DLD1 (cell line): Measurements from ENCODE around the gene PTPRN2.

Experiments
- in situ Hi-C: cut with HindIII; loops from 2 replicates; pipeline ENCODE4 v1.10.0; 2017; ENCODE audit warnings: low sequenced_read_pairs

The PTPRN2 gene

DNA sequence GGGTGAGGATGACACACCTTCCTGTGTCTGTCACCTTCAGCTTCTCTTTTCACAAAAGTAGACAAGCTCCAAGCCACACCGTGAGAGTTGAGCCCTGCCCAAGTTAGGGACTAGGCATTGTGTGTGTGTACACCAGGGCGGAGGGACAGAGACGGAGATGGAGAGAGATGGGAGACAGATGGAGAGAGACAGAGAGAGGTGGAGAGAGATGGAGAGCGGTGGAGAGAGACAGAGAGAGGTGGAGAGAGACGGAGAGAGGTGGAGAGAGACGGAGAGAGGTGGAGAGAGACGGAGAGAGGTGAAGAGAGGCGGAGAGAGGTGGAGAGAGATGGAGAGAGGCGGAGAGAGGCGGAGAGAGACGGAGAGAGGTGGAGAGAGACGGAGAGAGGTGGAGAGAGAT lies 1043.8 kb downstream of the PTPRN2 start:
- in situ Hi-C loops, result no loop called here

DNA sequence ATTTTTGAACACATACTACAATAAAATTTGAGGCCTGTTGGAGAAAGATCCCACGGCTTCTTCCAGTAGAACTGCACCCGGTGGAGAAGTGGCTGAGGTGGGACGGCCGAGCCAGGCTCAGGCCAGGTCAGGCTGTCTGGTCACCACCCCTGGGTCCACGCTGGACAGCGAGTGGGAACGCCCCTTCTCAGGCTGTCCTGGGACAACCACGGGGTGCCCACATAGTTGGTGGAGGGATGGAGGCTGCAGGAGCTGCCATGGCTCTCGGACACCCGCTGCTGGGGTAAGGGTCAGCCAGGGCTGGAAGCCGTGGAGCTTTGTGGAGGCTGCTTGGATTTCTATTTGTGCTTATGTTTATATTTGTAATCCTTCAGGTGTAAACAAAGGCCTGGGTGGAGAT lies 1044.3 kb downstream of the PTPRN2 start:
- in situ Hi-C loops, result no loop called here

DNA sequence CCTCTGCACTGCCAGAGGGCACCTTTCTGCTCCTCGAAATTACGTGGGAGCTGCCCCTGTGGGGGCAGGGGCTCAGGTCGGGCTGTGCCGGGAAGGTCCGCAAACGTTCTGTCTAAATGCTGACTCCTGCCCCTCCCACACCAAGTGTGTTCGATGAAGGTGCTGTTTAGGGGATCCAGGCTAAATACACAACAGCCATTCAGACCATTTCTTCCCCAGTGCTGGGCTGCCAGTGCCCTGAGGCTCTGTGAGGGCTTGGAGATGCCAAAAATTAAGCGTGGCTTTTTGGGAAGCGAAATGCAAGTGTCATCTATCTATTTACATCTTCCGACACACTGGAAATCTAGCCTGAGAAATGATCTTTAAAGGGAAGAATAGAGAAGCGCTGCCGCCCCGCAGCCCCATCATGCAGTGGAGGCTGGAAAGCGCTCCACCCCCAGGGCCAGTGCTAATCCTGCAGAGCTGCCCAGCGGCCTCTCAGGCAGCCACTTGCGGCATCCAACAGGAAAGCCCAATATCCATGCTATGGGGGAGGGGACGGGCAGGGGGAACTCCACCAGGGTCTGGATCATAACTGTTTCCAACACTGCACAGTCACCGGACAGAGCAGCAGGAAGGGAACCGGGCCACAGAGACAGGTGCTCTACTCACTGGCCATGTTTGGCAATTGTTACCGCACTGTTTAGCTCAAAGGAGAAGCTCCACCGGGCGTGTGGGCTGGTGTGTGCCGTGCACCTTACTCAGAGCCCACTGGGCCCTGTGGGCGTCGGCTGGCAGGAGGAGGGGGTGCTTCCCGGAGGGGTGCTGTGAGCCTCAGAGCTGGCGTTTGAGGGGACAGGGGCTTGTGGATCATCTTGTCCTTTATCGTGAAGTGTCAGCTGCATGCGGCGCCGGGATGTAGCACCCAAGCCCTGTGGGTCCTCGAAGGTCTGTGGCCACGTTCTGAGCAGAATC lies 1045.3 kb downstream of the PTPRN2 start:
- in situ Hi-C loops, result no loop called here

DNA sequence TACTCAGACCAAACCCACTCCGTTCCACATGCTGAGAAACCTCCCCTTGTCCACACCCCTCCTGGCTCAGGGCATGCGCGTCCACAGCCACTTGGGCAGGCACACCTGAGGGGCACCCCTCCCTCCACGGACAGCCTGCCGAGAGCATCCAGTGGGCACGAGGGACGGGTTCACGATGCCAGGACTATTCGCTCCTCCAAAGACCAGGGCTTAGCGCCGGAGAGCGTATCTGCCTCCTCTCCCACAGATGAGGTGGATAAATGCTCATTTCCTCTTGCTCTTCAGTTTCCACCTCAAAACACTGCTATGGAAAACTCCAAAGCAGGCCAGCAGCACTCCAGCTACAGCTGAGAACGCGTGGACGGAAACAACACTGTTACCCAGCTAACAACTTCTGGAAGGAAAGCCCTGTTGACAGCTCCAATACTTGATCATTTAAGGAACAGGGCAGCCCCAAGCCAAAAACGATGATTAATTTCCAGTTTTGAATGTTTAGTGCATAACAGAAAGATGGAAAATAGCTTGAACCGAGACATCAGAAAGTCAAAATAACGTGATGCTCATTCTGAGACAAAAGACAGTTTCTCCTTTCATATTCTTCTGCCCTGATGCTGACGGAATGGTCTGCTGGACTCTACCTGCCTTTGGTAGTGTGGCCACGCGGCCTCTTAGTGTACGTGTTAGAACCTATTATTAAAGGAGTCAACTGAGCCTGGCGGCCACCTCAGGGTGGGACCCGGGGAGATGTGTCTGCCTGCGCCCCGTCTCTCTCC lies 1046.1 kb downstream of the PTPRN2 start:
- in situ Hi-C loops, result no loop called here

DNA sequence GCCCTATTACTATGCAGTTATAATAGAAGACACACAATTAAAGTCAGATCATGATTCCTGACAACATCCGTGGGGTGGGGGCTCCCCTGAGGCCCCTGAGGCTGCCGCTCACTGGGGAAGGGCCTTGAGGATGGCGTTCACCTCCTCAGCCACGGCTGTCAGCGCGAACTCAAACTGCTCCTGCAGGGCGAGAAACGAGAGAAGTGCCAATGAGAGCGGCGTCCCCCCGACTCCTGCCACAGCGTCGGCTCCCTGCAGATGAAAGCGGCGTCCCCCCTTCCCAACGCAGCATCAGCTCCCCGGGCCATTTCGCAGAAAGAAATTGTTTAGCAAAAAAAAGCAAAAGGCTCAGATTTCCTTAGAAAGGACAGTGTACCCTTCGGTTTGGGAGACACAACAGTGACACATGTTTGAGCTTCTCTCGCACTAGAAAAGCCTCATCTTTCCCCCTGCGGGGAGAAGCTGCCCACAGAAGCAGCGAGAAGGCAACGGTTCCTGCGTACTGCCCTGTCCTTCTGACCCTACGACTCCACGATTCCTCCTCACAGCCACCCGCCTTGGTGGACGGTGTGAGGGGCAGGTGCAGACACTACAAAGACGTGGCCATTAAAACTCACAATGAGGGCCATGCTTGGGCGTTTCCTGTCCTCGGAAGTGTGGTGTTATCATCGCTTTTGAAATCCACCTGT lies 1046.9 kb downstream of the PTPRN2 start:
- in situ Hi-C loops, result no loop called here

DNA sequence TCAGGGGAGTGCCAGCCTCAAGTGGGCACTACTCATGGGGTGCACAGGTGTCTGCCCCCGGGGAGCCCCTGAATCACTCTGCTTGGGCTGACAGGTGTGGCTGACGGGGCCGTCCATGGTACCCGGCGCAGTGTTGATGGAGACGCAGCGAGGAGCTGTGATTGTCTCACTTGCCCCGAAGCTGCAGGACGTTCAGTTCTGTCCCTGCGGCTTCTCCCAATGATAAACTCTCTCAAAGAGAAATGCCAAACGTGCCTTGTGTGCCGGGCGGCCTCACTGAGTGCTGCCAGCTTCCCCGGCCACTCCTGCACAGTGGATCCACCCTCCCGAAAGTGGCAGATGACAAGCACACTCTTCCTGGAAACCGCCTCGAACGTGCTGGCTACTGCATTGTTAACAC lies 1047.6 kb downstream of the PTPRN2 start:
- in situ Hi-C loops, result no loop called here

DNA sequence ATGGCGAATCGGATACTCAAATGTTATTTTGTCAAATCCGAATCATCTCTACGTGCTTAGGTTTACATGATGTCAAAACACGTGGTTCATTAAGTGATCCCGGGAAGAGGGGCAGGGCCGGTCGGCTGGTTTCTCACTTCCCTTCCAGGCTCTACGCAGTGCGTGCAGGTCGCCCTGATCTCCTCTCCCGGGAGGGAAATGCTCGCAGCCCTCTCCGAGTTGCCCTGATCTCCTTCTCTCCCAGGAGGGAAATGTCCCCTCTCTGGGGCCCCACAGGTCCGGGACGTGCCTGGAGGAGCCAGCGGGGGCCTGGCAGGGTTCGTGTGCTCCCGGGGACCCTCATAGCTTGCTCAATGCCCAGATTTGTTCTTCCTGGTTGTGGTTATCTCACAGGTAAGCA lies 1048.1 kb downstream of the PTPRN2 start:
- in situ Hi-C loops, result no loop called here

DNA sequence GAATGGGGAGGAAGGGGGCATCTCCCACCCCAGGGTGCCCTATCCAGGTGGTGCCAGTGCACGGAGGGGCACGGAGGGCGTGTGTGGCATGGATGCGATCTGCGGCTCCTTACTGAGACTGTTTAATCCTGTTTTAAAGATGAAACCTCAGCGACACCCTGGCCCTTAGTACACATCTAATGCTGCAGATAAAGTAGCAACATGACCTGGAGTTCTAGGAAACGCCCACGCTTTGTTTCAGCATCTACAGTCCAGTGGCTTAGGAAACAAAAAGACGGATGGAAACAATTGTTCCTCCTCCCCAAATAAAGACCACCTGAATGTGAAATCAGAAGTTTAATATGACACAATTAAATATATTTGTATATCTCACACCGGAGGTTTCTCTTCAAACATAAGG lies 1048.9 kb downstream of the PTPRN2 start:
- in situ Hi-C loops, result no loop called here

DNA sequence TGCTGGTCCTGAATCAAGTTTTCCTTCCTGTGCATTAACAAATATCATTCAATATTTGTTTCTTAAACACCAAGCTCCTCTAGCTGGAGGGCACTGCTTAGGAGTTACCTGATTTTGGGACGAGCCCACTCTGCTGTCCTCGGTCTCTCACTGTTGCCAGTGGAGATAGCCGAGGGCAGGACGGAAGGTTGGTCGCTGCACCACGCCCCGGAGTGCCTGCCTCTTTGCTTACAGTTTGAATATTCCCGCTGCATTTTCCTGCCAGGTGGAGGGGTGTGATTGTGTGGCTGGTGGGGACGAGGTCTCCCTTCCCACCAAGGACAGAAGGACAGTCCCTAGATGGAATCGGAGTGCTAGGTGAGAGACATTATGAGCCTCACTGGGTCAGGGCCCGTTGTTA lies 1049.3 kb downstream of the PTPRN2 start:
- in situ Hi-C loops, result no loop called here

DNA sequence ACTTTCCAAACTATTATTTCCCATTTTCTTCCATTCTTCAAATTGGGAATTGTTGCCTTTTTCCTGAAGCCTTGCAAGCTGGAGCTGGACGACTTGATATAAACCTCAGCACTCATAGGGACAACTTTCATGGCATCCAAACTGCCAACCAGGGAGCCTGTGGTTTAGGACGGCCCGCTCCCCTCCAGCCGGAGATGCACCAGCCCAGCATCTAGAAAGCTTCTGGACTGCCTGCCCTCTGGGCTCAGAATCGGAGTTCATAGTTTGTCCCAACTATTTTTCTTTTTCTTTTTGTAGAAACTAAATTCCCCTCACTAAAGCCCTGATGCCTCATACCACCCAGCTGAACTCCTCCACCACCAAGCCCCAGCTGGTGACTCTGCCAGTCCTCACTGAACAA lies 1050.6 kb downstream of the PTPRN2 start:
- in situ Hi-C loops, result no loop called here

DNA sequence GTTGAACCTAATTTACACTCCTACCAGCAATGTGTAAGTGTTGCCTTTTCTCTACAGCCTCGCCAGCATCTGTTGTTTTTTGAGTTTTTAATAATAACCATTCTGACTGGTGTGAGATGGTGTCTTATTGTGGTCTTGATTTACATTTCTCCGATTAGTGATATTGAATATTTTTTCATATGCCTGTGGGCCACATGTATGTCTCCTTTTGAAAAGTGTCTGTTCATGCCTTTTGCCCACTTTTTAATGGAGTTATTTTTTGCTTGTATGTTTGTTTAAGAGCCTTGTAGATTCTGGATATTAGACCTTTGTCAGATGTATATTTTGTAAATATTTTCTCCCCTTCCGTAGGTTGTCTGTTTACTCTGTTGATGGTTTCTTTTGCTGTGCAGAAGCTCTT lies 1055.6 kb downstream of the PTPRN2 start:
- in situ Hi-C loops, result no loop called here

DNA sequence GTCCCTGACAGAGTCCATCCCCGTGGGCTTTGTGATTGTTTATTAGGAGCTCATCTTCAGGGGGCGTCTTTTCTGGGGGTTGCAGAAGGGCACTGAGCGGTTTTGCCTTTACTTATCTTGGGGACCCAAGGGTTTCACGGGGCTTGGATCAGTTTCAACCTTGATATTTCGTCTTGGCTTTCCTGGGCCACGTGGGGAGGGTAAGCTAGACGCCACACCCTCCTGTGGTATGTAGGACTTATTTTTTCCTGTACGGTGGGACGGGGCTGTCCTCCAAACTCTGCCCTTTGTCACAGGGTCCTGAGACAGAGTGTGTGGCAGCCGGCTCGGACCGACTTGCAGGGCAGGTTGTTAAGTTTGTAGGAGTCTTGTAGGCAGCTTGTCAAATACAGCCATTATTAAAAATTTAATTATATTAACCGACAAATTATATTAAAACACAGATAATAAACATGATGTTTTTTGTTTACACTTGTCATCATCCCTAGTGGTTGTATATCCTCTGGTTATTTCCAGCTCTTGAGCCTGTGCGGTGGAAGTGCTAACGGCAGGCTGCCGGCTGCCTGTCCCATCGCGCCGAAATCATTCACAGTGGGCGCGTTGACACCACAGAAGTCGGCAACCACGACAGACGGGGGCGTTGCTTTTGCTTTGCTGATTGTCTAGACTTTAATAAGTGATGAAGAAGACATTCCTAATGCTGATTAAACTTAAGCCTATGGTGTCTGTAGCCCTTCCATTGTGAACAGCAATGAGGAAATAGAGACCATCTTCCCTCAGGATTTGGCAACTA lies 1057.7 kb downstream of the PTPRN2 start:
- in situ Hi-C loops, result no loop called here

DNA sequence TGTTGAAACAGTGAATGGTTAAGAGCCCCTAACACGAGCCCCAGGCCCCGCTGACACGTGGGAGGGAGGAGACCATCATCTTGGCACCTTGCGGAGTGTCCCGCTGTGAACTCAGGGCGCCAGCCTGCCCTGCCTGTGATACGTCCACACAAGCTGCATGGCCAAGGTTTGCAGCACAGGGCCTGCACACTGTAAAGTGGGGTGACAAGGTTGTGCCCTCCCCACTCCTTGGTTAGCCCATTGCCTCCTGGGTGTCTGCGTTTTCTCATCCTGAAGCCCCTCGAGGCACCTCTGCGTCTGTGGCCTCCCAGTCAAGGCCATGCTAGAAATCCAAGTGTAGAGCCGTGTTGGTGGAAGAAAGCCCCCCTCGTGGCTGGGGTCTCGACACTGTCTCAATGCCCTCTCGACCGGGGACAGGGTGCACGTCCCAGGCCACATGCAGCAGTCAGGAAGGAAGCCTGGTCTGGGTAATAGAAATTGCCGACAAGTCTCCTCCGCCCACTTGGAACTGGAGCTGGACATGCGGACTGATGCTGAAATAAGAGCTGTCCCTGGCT lies 1058.8 kb downstream of the PTPRN2 start:
- in situ Hi-C loops, result no loop called here

DNA sequence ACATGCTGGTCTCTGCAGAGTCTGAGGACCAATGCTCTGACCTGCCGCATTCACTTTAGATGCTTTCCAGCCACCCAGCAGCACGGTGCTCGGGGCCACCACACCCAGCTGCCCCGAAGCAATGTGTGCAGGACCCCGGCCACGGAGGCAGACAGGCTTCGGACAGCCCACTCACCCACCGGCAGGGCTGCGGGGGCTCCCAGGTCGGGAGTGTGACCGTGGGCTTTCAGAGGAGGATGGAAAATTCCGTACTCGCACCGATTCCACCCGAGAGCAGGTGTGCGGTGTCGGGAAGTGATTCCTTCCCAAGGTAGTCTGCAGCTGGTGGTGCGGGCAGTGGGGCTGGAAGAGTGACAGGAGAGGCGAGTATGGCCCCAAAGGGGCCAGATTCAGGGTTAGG lies 1059.9 kb downstream of the PTPRN2 start:
- in situ Hi-C loops, result no loop called here

DNA sequence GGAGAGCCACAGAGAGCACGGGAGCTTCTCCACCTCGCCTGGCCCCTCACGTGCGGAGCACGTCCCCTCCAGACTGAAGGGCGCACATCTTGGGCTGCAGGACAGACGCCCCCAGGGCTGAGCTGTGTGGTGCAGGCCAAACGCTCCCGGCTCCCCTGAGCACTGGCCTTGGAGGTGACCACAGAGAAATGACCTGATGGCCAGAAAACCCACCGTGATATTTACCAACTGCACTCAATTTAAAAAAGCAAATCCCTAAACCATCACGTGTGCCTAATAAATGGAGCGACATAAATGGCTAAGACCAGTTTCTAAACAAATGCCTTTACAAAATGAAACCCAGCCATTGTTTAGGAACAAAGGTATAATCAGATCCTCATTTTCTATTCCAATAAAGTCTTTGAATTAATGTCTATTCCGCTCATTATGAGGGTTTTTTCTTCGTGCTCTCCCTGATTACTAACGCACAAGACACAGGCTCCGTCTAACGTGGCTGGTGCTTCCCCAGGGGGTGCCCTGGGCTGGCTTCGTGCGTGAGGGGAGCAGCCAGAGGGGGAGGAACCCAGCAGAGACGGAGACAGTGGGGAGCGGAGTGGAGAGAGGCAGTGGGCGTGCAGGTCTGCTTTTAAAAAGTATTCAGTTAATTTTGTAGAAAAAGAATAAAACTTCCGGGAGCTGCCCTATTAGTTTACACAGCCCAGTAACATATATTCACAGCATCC lies 1060.5 kb downstream of the PTPRN2 start:
- in situ Hi-C loops, result no loop called here

DNA sequence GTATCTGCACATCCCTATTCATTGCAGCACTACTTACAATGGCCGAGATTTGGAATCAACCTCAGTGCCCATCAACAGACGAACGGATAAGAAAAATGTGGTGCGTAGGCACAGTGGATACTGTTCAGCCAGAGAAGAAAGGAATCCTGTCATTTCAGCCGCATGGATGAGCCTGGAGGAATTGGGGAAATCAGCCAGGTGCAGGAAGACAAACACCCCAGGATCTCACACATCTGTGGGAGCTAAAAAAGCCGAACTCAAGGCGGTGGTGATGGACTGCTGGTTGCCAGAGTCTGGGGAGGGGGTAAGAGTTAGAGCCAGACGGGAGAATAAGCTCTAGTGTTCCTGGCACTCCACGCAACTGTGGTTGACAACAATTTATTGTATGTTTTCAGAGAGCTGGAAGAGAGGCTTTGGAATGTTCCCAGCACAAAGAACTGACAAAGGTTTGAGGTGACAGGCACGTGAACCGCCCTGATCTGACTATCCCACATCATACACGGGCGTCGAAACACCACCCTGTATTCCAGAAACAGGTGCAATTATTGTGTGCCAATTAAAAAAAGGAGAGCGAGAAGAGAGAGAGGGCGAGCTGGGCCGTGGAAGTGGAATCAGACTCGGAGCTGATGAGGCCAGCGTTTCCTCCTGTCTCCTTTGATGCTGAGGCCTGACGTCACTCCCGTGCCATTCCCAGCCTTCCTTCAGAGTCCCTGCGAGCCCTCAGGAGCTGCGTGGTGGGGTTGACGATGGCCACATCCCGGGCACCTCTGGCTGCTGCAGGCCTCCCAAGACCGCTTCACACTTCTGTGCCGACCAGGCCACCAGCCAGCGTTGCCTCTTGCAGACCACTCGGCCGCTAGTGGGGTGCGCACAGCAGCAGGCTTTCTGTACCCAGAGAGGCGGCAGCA lies 1061.4 kb downstream of the PTPRN2 start:
- in situ Hi-C loops, result no loop called here

DNA sequence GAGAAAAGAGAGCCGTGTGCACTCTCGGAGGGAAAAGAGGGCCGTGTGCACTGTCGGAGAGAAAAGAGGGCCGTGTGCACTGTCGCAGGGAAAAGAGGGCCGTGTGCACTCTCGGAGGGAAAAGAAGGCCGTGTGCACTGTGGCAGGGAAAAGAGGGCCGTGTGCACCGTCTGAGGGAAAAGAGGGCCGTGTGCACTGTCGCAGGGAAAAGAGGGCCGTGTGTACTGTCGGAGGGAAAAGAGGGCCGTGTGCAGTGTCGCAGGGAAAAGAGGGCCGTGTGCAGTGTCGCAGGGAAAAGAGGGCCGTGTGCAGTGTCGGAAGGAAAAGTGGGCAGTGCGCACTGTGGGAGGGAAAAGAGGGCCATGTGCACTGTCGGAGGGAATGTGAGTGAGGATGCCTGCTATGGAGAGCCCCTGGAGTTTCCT lies 1062.1 kb downstream of the PTPRN2 start:
- in situ Hi-C loops, result no loop called here

DNA sequence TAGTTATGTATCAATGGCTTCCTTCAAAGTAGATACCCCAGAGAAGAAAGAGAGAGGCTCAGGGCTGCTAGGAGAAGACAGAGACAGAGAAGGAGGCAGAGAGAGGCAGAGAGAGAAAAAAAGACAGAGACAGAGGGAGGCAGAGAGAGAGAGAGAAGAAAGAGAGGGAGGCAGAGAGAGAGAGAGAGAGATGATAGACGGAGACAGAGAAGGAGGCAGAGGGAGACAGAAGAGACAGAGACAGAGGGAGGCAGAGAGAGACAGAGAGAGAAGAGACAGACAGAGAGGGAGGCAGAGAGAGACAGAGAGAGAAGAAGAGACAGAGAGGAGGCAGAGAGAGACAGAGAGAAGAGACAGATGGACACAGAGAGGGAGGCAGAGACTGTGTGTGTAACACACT lies 1062.9 kb downstream of the PTPRN2 start:
- in situ Hi-C loops, result no loop called here
